Stomach (tissue), 4 donors: ENCODE data around the gene MAPK1.
"Not testable (repeated sequence)": the region's sequence is repeated elsewhere in the genome, so short reads cannot be mapped to it uniquely, and the experiment has no call there.

ENCODE experiments used
- POLR2A ChIP-seq, 4 donors: fragments of 450-650 bp; IDR thresholded peaks; one replicate each; pipeline ENCODE4 v1.6.1; 2016; ENCODE audit warnings: antibody characterized with exemption in 4 of 4, control low read depth in 2 of 4, mild to moderate bottlenecking in 1 of 4, moderate library complexity in 1 of 4
- POLR2AphosphoS5 ChIP-seq, 3 donors: sonication (generic); formaldehyde crosslinking; IDR thresholded peaks; one replicate each; pipeline ENCODE4 v1.6.1; 2016; ENCODE audit warnings: antibody characterized with exemption in 3 of 3
- TF ChIP-seq, protein P1 (sequence below), 7 experiments: fragments of 450-650 bp in 4 of 7; fragments of 200-600 bp in 3 of 7; sonication (generic) in 3 of 7; IDR thresholded peaks; one replicate each; pipeline ENCODE4 v1.5.1; 2016 to 2019; ENCODE audit warnings: antibody characterized with exemption in 7 of 7, control low read depth in 2 of 7, mild to moderate bottlenecking in 1 of 7

DNA sequence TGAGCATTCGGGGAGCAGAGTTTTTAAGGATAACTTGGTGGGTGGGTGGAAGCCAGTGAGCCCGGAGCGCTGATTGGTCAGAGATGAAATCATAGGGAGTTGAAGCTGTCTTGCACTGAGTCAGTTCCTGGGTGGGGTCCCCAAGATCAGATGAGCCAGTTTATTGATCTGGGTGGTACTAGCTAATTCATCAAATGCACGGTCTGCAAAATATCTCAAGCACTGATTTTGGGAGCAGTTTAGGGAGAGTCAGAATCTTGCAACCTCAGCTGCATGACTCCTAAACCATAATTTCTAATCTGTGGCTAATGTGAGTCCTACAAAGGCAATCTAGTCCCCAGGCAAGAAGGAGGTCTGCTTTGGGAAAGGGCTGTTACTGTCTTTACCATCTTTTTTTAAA, 42.9 kb upstream of the MAPK1 start:
- TF ChIP-seq, protein P1, sequence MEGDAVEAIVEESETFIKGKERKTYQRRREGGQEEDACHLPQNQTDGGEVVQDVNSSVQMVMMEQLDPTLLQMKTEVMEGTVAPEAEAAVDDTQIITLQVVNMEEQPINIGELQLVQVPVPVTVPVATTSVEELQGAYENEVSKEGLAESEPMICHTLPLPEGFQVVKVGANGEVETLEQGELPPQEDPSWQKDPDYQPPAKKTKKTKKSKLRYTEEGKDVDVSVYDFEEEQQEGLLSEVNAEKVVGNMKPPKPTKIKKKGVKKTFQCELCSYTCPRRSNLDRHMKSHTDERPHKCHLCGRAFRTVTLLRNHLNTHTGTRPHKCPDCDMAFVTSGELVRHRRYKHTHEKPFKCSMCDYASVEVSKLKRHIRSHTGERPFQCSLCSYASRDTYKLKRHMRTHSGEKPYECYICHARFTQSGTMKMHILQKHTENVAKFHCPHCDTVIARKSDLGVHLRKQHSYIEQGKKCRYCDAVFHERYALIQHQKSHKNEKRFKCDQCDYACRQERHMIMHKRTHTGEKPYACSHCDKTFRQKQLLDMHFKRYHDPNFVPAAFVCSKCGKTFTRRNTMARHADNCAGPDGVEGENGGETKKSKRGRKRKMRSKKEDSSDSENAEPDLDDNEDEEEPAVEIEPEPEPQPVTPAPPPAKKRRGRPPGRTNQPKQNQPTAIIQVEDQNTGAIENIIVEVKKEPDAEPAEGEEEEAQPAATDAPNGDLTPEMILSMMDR (IDR thresholded peaks at IDR 0.05), result not testable (repeated sequence)
- TF ChIP-seq POLR2A, POLR2AphosphoS5 (IDR thresholded peaks at IDR 0.05): not testable (repeated sequence)
